HFFc6 (cell line): ENCODE measurements around the gene CDK5. TPM values are rescaled to one million over a fixed set of nuclear protein-coding genes. Genes with fewer than 3 reads are reported as not detected.

Experiments
- DNase-seq: peaks from one replicate; pipeline ENCODE4 v3.0.0-alpha.2; 2018
- H3K27ac Mint-ChIP-seq: 2 replicates; pipeline ENCODE4 v1.8.0; 2020; ENCODE audit warnings: mild to moderate bottlenecking, mixed read lengths
- H3K27me3 Mint-ChIP-seq: 2 replicates; pipeline ENCODE4 v1.8.0; 2021; ENCODE audit warnings: mild to moderate bottlenecking, moderate library complexity, mixed read lengths; ENCODE audit not compliant: insufficient read depth
- H3K36me3 Mint-ChIP-seq: 2 replicates; pipeline ENCODE4 v1.8.0; 2021; ENCODE audit warnings: low read depth, mixed read lengths
- H3K4me1 Mint-ChIP-seq: 2 replicates; pipeline ENCODE4 v1.8.0; 2020; ENCODE audit warnings: low read depth, mixed read lengths
- H3K4me3 Mint-ChIP-seq: 2 replicates; pipeline ENCODE4 v1.8.0; 2020; ENCODE audit warnings: mild to moderate bottlenecking, moderate library complexity, mixed read lengths
- H3K9me3 Mint-ChIP-seq: 2 replicates; pipeline ENCODE4 v1.8.0; 2020; ENCODE audit warnings: mild to moderate bottlenecking, mixed read lengths
- total RNA-seq, 6 experiments: library from RNA; stranded (reverse); fragmentation: NEBNext Ultra II Directional; extraction: Animal tissue kit (Norgen Biotek cat#: 25700); gene quantifications; 2 replicates in 1 of 6; 3 replicates in 5 of 6; pipeline ENCODE4 v1.2.3, GENCODE V29; 2021
- TF ChIP-seq, protein P1 (sequence below): fragments of 200-600 bp; sonication (generic); IDR thresholded peaks from 2 replicates; pipeline ENCODE4 v1.5.0; 2021; ENCODE audit warnings: antibody characterized with exemption, mild to moderate bottlenecking

CDK5 gene
- total RNA-seq, 6 experiments from 2014 or later, result 31.3 to 37.3 (median 33.4) TPM

- Mint-ChIP-seq H3K4me3 (peak overlapping the region; percentile 97), H3K4me1 (peaks cover 54% of the 10 kb centered on the region), H3K27me3 (no peaks in the 10 kb centered on the region; the same call in 1 of the 2 replicates), H3K36me3 (peaks cover 4% of the 10 kb centered on the region), H3K9me3 (no peaks in the 10 kb centered on the region), H3K27ac (peak overlapping the region; percentile 70)
- TF ChIP-seq, protein P1, sequence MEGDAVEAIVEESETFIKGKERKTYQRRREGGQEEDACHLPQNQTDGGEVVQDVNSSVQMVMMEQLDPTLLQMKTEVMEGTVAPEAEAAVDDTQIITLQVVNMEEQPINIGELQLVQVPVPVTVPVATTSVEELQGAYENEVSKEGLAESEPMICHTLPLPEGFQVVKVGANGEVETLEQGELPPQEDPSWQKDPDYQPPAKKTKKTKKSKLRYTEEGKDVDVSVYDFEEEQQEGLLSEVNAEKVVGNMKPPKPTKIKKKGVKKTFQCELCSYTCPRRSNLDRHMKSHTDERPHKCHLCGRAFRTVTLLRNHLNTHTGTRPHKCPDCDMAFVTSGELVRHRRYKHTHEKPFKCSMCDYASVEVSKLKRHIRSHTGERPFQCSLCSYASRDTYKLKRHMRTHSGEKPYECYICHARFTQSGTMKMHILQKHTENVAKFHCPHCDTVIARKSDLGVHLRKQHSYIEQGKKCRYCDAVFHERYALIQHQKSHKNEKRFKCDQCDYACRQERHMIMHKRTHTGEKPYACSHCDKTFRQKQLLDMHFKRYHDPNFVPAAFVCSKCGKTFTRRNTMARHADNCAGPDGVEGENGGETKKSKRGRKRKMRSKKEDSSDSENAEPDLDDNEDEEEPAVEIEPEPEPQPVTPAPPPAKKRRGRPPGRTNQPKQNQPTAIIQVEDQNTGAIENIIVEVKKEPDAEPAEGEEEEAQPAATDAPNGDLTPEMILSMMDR, result peak; percentile 58
- no peak for DNase-seq
Measured at GRCh38 chr7:151060416-151061212, 2.9 kb upstream of the CDK5 start.

GRCh38 chr7:151060113-151060415 lies 2.4 kb upstream of the CDK5 start:
- peak overlapping the region; percentile 97 for H3K4me3 Mint-ChIP-seq
- TF ChIP-seq, protein P1, result peak; percentile 34
- no peaks in the 10 kb centered on the region for H3K9me3 Mint-ChIP-seq
- no peaks in the 10 kb centered on the region for H3K36me3 Mint-ChIP-seq
- H3K4me1 Mint-ChIP-seq, result peaks cover 54% of the 10 kb centered on the region
- DNase-seq, result no peak
- no peaks in the 10 kb centered on the region; the same call in 1 of the 2 replicates for H3K27me3 Mint-ChIP-seq
- peak overlapping the region; percentile 70 for H3K27ac Mint-ChIP-seq

DNA sequence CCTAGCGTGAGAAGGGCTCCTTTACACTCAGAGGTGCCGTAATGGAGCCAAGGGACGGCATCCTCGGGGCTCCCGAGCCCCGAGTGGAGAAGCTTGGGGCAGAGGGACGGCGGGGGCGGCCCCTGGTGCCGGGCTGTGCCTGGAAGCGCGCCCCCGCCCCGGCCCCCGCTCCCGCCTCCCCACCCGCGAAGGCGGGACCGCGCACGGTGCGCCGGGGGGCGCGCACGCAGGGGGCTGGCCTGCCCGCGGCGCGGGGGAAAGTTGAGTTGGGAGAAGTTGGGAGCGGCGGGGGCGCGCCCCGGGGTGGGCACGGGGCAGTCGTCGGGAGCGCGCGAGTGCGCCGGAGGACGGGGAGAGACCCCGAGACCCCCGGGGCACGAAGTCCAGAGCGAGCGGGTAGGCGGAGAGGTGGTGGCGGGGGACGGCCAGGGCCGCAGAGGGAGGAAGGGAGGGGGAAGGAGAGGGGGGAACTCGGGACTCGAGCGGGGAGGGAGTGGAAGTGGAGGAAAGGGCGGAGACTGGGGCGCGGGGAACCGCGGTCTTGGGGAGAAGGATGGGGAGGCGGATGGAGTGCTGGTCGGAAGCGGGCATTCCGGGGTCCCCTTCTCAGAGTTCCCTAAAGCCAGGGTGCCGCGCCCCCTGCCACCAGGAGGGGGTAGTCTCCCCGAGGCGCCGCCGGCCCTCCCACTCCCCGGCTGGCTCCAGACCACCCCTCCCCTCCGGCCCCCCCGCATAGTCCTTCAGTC lies 1.8 kb upstream of the CDK5 start, which contains the start of gene SLC4A2:
Gene SLC4A2 (plus strand): TSS at position 223 of the 746 bp plus-strand sequence. CDS start 2,399 bp downstream, outside the sequence.
- no peaks in the 10 kb centered on the region for H3K36me3 Mint-ChIP-seq
- peak within 1 kb of the TSS; percentile 97 for H3K4me3 Mint-ChIP-seq
- TF ChIP-seq, protein P1, result peak; percentile 80
- H3K27ac Mint-ChIP-seq, result peak within 1 kb of the TSS; percentile 95
- peaks cover 54% of the 10 kb centered on the region for H3K4me1 Mint-ChIP-seq
- peak; percentile 61 for DNase-seq
- H3K27me3 Mint-ChIP-seq, result no peaks in the 10 kb centered on the region; the same call in 1 of the 2 replicates
- no peaks in the 10 kb centered on the region for H3K9me3 Mint-ChIP-seq

DNA sequence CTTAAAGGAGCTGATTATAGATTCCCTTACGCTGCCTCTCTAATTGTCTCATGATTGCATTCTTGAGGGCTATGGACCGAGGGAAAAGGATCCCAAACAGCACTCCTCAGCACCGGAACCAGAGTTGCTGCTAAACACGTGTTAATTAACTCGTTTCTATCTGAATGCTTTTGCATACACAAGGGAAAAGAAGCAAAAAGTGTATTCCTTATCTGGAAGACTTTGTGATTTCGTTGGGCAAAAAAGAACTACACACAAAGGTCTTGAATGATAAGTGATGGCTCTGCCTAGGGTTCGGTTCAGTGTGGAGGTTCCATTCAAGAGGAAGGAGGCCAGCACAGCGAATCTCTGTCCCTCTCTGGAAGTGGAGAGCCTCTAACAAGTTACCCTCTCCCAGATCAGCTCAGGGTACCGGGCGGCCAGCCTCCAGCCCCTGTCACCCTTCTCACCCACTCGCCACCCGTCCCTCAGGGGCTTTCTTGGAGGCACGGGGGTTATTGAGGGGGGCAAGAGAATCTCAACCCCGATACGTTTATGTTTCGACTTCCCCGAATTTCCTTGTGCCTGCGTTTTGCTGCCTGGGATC lies 1.2 kb upstream of the CDK5 start:
- DNase-seq, result no peak
- Mint-ChIP-seq H3K4me1 (peaks cover 54% of the 10 kb centered on the region), H3K4me3 (peak overlapping the region; percentile 97), H3K27ac (peak overlapping the region; percentile 95), H3K9me3 (no peaks in the 10 kb centered on the region), H3K27me3 (no peaks in the 10 kb centered on the region; the same call in 1 of the 2 replicates), H3K36me3 (no peaks in the 10 kb centered on the region)
- TF ChIP-seq, protein P1, result no peak

DNA sequence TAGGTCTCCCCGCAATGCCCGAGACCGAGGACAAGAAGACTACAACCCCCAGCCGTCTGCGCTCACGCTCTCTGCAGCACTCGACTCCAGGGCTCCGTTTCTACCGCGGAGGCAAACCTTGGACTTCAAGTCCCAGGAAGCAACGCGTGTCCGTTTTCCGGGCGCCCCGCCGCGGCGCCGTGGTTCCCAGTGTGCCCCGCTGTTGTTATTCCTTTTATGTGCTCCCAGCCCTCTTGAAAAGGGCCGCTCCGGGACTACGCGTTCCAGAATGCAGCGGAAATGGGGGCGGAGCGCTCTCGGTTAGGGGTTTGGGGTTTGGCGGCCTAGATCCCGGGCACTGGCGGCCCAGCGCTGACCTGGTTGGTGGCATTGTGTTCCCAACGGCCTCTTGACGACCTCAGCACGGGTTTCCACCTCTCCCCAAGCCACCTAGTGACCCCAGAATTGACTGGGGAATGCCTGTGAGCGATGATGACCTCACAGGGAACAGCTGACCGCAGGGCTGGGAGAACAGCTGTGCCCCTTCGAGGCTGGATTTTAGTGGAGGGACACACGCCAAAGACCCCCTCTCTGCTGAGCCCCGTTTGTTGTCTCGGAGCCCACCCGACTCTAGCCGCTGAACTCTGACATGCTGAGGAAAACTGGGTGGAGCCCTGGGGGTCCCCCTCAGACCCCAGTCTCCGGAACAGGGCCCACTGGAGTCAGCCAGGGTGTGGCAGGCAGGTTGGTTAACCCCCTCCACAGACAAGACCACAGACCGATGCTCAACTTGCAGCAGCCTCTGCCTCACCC lies 488 bp upstream of the CDK5 start:
- TF ChIP-seq, protein P1, result no peak
- H3K4me3 Mint-ChIP-seq, result peak overlapping the region; percentile 97
- no peaks in the 10 kb centered on the region; the same call in 1 of the 2 replicates for H3K27me3 Mint-ChIP-seq
- DNase-seq, result peak; percentile 99
- no peaks in the 10 kb centered on the region for H3K9me3 Mint-ChIP-seq
- H3K4me1 Mint-ChIP-seq, result peaks cover 49% of the 10 kb centered on the region
- no peaks in the 10 kb centered on the region for H3K36me3 Mint-ChIP-seq
- H3K27ac Mint-ChIP-seq, result peak overlapping the region; percentile 95
